Activated gamma-delta T cell (primary cell): ENCODE data around the gene LRRIQ3.

Experiments
- DNase-seq: peaks from one replicate; lab custom pipeline; 2025; lab: John Stamatoyannopoulos, UW

Gene LRRIQ3

GRCh38 chr1:74107394-74107793 lies 90.6 kb downstream of the LRRIQ3 start:
- DNase-seq: no peak

- no peak for DNase-seq
Observed at GRCh38 chr1:74091371-74091770, 106.6 kb downstream of the LRRIQ3 start.

DNA sequence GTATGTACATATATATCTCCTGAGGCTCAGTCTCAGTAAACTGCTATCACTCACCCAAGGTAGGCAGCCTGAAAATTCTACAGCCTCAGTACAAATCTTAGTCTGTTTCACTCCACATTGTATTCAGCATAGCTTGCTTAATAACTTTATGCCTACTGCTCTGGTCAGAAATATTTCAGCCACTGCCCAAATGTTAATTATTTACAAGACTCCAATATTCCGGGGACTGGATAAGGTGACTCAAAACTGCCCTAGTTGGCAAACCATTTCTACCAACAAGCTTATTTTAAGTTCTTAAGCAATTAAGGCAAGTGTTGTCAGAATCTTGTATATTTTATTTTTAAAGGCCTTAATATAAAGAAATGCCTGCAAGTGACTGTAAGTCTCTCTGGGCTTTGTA lies 114.8 kb downstream of the LRRIQ3 start:
- DNase-seq: no peak

GRCh38 chr1:74065081-74065480 lies 132.9 kb downstream of the LRRIQ3 start:
- DNase-seq: no peak

GRCh38 chr1:74057719-74058118 lies 140.3 kb downstream of the LRRIQ3 start:
- no peak for DNase-seq

GRCh38 chr1:74053407-74053806 lies 144.6 kb downstream of the LRRIQ3 start:
- DNase-seq: no peak

GRCh38 chr1:74050386-74050785 lies 147.6 kb downstream of the LRRIQ3 start:
- no peak for DNase-seq

DNA sequence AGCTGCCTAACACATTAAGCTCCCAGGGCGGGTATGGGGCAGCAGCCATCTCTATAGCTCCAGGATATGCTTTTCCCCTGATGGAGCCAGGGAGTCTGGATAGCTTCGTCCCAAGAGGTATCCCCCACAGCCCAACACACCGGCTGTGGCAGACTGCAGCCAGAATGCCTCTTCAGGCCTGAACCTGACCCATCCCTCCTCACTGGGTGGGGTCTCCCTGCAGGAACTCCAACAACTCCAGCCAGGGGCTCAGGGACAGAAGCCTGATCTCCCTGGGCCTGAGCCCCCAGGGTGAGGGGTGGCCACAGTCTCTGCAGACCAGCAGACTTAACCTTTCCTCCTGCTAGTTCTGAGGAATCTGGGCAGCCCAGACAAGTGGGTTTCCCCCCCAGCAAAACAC lies 159.9 kb downstream of the LRRIQ3 start:
- DNase-seq: no peak

DNA sequence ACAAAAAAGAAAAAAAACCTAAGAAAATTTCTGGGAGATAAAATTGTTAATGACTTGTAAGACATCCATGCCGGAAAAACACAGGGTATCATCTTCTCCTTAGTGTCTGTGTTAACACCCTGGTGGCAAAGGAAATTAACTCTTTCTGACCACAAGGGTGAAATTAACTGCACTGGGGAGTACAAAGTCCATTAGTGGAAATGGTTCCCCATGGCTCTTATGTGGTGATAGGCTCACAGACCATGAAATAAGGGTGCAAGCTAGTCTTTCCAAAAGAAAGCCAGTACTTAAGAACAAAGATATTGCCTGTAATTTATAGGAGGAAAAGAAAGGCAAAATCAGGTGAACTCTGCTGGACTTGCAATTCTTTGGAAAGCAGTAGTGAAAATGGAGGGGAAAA lies 185.4 kb downstream of the LRRIQ3 start:
- no peak for DNase-seq

- no peak for DNase-seq
Observed at GRCh38 chr1:74011736-74012135, 186.2 kb downstream of the LRRIQ3 start.

GRCh38 chr1:74010206-74010605 lies 187.8 kb downstream of the LRRIQ3 start:
- DNase-seq: no peak

DNA sequence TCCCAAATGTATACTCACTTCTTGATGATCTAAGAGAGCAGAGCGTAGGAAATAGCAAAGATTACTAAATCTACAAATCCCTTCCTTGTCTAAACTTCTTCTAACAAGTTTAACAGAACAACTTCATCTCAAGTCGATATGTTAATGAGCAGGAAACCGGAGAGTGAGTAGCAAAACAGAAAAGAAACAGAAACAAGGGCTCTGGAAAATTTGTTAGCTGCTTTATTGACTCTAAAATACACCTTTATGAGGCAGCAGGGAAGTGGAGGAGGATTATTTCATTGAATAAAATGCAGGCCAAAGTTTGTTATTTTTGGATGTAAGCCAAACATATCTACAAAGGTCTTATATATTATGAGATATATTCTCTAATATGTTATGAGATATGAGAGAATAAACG lies 192.4 kb downstream of the LRRIQ3 start:
- DNase-seq: no peak

DNA sequence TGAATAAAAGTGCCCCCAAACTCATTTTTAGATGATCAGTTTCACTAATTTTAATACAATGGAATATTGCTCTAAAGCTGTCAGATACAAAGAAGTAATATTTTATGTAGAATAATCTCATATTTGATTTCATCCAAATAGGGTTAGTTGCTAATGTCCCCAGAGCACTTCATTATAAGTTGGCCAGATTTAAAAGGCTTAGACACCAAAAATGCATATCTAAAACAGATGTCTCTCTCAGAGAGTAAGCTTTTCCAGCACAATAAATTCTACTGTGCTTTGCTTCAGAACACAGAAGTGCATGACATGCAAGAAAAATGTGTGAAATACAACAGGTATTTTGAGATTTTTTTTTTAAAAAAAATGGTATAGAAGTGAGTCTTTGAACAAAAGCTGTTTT lies 194.2 kb downstream of the LRRIQ3 start:
- no peak for DNase-seq

GRCh38 chr1:73998348-73998959 lies 199.5 kb downstream of the LRRIQ3 start:
- DNase-seq: no peak

GRCh38 chr1:73980324-73981040 lies 217.5 kb downstream of the LRRIQ3 start:
- no peak for DNase-seq

- DNase-seq: no peak
Observed at GRCh38 chr1:73979684-73980083, 218.3 kb downstream of the LRRIQ3 start.

DNA sequence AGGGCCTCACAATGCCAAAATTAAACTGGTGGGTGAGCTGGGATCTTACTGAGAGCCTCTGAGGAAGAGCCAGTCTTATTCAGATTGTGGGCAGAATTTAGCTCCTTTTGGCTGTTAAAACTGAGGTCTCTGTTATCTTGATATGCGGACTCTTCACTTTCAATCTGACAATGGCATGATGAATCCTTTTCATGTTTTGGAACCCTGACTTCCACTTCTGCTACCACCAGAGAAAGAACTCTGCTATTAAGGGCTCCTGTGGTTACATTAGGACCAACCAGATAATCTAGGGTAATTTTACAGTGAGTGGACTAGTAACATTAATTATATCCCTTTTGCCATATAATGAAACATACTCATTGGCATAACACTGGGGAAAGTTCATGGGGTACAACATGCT lies 219.0 kb downstream of the LRRIQ3 start:
- no peak for DNase-seq
